HG02798 (cell line): ENCODE measurements around the gene PHF20.
A peak's percentile ranks its signal among the peaks of the same experiment; 100 is the strongest.
"Not testable (repeated sequence)": the region's sequence is repeated elsewhere in the genome, so short reads cannot be mapped to it uniquely, and the experiment has no call there.

ENCODE experiments used
- ATAC-seq: cut with Tn5 transposase; IDR thresholded peaks from one replicate; pipeline ENCODE4 v1.9.1; 2021; ENCODE audit warnings: mild to moderate bottlenecking; ENCODE audit not compliant: unreplicated experiment, poor library complexity

Gene PHF20

GRCh38 chr20:35738410-35739179, 33.2 kb upstream of the PHF20 start:
- no peak for ATAC-seq

GRCh38 chr20:35739294-35740163, 32.3 kb upstream of the PHF20 start:
- no peak for ATAC-seq

GRCh38 chr20:35741892-35742740, 29.7 kb upstream of the PHF20 start, which contains the start of gene RBM39:
Gene RBM39 (minus strand): TSS chr20:35742260. CDS start chr20:35740874, 1,386 bp downstream.
- ATAC-seq, result peak; percentile 90

GRCh38 chr20:35742741-35743523, 28.9 kb upstream of the PHF20 start:
- ATAC-seq, result no peak

- no peak for ATAC-seq
These were observed 27.9 kb upstream of the PHF20 start for GRCh38 chr20:35743693-35744491.

GRCh38 chr20:35744492-35744841, 27.3 kb upstream of the PHF20 start:
- ATAC-seq, result not testable (repeated sequence)

GRCh38 chr20:35750611-35751010, 21.2 kb upstream of the PHF20 start:
- no peak for ATAC-seq

- ATAC-seq, result no peak
These were observed 15.4 kb upstream of the PHF20 start for GRCh38 chr20:35756404-35756803.

- ATAC-seq, result no peak
These were observed 14.6 kb upstream of the PHF20 start for GRCh38 chr20:35757098-35757705.

- not testable (repeated sequence) for ATAC-seq
These were observed 10.3 kb upstream of the PHF20 start for GRCh38 chr20:35761548-35761947.

GRCh38 chr20:35762461-35762860, 9.4 kb upstream of the PHF20 start:
- no peak for ATAC-seq

- ATAC-seq, result not testable (repeated sequence)
These were observed 6.9 kb upstream of the PHF20 start for GRCh38 chr20:35764936-35765335.

- no peak for ATAC-seq
These were observed 5.0 kb upstream of the PHF20 start for GRCh38 chr20:35766843-35767242.

GRCh38 chr20:35767683-35768481, 3.9 kb upstream of the PHF20 start:
- ATAC-seq, result peak; percentile 46

GRCh38 chr20:35768731-35769664, 2.8 kb upstream of the PHF20 start:
- no peak for ATAC-seq

- no peak for ATAC-seq
These were observed 487 bp upstream of the PHF20 start for GRCh38 chr20:35771367-35771688.

- ATAC-seq, result no peak
These were observed 796 bp downstream of the PHF20 start for GRCh38 chr20:35772563-35773058.
